Astrocyte (in vitro differentiated cells and primary cell): ENCODE results near the gene ZNF692.

ENCODE experiments used
- EZH2 ChIP-seq: IDR thresholded peaks from 2 replicates; pipeline ENCODE4 v1.6.1; 2012; ENCODE audit warnings: mild to moderate bottlenecking, low read length, inconsistent platforms; ENCODE audit not compliant: insufficient read depth
- TF ChIP-seq, protein P1 (sequence below): IDR thresholded peaks from 2 replicates; pipeline ENCODE4 v1.5.1; 2011; ENCODE audit warnings: low read depth, mild to moderate bottlenecking, inconsistent platforms, low read length, moderate library complexity; ENCODE audit not compliant: insufficient read depth

DNA sequence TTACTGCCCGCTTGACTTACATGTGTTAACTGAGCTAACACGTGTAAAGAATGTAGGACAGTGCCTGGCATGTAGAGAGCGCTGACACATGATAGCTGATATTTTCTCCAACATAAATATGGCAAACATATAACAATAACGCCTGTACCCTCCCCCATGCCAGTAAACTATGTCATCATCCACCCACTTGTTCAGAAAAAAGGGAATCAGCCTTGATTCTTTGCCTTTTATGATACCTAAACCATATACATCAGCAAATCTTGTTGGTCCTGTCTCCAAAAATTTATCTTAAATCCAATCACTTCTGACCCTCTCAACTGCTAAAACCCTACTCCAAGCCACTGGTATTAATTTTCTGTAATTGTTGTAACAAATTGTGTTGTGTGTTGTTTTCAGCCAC lies 1.1 kb upstream of the ZNF692 start:
- TF ChIP-seq, protein P1, sequence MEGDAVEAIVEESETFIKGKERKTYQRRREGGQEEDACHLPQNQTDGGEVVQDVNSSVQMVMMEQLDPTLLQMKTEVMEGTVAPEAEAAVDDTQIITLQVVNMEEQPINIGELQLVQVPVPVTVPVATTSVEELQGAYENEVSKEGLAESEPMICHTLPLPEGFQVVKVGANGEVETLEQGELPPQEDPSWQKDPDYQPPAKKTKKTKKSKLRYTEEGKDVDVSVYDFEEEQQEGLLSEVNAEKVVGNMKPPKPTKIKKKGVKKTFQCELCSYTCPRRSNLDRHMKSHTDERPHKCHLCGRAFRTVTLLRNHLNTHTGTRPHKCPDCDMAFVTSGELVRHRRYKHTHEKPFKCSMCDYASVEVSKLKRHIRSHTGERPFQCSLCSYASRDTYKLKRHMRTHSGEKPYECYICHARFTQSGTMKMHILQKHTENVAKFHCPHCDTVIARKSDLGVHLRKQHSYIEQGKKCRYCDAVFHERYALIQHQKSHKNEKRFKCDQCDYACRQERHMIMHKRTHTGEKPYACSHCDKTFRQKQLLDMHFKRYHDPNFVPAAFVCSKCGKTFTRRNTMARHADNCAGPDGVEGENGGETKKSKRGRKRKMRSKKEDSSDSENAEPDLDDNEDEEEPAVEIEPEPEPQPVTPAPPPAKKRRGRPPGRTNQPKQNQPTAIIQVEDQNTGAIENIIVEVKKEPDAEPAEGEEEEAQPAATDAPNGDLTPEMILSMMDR, result no peak
- no peak for TF ChIP-seq EZH2
